ENCODE results near the gene RNF43.

The RNF43 gene

DNA sequence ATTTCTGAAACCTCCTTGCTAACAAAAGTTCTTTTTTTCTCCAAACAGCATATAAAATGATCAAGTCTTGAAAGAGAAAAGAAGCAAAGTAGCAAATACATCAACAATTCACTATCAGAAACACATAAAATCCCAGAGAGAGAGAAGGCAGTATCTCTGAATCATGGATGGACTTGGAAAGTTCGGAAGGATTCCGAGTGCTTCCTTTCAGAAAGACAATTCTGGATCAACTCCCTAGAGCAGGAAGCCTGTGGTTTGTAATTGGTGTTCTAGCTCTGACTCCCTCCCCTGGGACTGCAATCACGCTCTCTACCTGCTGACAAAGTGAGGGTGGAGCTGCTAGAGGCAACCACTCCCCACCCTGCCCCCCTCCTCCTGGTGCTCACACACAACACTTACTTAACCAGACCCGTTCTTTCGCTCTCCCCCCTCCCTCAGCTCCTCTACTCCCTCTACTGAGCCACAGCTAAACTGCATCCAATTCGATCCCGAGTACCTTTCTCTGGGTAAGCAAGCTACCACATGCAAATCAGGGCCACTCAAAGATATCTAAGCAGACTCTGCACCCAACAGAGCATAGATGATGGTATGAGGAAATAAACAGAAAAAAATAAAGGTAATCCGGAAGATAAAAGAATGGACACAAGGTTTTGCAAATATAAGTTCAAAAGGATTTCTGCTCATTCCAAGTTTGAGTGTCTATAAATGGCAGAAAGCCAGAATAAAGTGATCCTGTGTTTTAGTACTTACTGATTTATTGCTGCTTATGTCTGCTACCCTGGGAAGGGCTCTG, at the start of gene RNF43:
RNF43 (minus strand) TSS at position 235 of the 793 bp plus-strand sequence. CDS start 1,957 bp downstream, outside the sequence.
- DNase-seq, result peak; percentile 99

DNA sequence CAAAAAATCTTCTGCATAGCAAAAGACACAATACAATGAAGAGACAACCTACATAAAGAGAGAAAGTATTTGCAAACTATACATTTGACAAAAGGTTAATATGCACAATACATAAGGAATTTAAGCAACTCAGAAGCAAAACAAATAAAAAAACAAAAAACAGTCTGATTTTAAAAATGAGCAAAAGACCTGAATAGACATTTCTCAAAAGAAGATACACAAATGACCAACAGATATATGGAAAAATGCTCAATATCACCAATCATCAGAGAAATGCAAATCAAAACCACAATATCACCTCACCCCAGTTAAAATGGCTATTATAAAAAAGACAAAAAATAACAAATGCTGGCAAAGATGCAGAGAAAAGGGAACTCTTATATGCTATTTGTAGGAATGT, 38.2 kb upstream of the RNF43 start:
- no peak for DNase-seq

DNA sequence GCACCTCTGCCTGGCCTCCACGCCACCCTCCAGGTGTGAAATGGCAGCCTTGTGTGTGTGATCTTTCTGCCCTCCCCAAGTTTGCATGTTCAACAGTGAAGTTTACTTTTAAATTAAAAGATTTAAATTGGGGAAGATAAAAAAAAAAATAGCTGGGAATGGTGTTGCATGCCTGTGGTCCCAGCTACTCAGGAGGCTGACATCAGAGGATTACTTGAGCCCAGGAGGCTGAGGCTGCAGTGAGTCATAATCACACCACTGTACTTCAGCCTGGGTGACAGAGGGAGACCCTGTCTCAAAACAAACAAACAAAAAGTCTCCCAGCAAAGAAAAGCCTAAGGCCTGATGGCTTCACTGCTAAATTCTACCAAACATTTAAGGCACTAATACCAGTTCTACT, 35.4 kb upstream of the RNF43 start:
- DNase-seq, result no peak

DNA sequence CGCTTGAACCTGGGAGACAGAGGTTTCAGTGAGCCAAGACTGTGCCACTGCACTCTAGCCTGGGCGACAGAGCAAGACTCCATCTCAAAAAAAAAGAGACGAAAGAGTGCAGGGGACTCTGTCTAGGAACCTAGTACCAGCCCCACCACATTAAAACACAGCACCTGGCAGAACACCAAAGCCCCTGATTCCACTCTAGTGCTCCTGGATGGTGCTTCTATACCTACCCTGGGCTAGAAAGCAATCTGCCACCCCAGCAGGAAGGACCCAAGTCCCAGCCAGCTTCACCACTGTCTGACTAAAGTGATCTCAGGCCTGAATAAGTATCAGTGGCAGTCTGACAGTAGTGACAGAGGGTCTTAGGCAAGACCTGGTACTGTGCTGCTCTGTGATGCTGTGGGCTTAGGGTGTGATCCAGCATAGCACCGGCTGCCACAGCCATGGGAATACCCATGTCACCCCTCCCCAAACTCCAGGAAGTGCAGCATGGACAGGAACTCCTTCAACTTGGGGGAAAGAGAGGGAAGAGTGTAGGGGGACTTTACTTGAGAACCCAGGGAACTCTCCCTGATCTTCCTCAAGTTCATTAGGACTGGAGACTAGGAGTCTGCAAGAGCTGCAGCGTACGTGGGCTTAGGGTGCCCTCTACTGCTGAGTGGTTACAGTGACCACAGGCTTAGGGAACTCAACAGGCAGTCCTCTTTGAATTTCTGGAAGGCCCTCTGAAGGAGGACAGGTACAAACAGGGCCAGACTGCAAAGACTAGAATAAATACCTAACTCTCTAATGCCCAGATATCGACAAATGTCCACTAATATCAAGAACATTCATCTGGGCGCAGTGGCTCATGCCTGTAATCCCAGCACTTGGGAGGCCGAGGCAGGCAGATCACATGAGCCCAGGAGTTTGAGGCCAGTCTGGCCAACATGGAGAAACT, 30.0 kb upstream of the RNF43 start:
- DNase-seq, result peak; percentile 88

DNA sequence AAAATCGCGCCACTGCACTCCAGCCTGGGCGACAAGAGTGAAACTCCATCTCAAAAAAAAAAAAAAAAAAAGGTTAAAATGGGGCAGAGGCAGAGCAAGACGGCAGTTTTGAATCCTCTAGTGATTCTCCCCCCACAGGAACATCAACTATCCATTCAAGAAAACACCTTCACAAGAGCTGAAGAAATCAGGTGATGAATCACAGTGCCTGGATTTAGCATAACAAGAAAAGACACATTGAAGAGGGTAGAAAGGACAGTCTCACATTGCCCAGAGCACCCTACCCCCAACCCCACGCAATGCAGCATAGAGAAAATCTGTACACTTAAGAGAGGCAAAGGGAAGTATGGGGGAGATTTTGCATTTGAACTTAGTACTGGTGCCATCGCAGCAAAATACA, 28.8 kb upstream of the RNF43 start:
- DNase-seq, result no peak

DNA sequence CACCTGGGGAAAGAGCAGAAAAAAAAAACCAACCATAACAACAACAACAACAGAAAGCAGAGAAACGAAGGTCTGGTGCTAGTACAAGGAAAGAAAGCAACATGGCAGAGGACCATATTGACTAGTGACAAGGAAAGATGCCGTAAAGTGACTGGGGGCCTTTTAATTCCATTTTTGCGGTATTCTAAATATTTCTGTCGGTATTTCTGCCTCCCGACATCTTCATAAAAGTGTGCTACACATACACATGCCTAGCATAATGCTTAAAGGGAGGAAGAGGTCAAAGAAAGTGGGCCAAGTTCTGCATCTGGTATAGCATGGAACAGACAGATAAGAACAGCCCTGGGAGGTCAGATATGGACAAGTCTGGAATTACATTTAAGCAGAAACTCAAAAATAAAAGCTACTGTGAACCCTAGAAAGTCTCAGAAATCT, 19.5 kb upstream of the RNF43 start:
- no peak for DNase-seq

DNA sequence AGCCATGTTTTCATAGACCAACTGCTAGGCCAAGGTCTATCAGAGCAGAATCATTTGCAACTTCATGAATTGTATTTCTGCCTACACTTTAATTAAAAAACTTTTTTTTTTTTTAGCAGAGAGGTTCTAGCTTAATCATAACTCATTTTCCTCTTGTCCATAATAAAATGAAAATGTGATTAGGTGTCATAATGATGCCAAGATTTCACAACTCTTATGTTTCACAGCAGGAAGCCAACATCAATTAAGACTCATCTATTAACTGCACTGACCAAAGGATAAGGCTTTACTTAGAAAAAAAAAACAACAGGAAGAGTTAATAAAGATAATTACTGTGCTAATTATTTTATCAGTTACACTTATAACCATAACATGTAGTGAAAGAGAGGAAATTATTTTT, 18.9 kb upstream of the RNF43 start:
- no peak for DNase-seq

DNA sequence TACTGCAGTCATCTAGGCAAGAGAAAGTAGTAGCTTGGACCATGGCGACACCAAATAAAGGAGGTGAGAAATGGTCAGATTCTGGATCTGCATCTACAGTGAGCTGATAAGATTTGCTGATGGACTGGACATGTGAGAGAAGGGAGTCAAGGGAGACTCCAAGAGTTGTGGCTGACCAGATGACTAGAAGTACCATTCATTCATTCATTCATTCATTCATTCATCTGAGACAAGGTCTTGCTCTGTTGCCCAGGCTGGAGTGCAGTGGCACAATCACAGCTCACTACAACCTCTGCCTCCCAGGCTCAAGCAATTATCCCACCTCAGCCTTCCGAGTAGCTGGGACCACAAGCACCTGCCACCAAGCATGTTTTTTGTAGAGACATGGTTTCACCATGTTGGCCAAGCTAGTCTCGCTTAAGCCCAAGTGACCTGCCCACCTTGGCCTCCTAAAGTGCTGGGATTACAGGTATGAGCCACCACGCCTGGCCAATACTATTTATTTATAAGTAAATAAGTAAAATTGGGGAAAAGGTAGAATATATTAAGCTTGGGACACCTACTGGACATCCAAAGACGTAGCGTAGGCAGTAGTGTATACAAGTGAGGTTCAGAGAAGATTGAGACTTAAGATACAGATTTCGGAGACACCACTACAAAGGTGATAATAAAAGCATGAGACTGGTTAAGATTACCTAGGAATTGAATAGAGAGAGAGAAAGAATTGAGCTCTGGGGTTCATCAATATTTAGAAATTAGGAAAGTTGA, 15.7 kb upstream of the RNF43 start:
- no peak for DNase-seq

DNA sequence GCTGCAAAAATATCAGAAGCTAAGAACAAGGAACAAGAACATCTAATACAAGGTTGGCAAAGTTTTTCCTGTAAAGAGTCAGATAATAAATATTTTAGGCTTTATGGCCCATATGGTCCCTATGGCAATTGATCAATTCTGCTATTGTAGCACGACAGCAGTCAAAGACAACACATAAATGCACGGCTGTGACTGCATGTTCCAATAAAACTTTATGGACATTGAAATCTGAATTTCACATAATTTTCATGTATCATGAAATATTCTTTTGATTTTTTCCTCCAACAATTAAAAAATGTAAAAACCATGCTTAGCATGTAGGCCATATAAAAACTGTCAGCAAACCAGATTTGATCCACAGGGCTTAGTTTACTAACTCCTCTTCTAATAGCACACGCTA, 10.5 kb upstream of the RNF43 start:
- DNase-seq, result no peak

DNA sequence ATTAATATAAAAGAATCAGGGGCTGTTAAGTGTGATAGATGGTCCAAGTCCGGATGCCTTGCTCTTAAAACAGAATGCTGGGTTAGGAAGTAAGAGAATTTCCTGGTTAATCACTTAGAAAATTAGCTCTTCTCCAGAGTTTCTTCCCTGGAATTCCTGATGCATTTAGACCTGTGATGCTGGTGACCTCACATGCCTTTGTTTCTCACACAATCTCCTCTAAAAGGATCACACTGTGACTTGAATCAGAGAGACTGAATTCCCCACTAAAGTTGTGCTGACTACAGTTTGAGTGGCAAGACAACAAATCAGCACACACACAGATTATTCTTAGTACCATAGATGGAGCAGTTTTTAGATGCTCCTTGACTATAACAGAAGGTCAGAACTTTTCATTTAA, 4.4 kb upstream of the RNF43 start:
- no peak for DNase-seq

DNA sequence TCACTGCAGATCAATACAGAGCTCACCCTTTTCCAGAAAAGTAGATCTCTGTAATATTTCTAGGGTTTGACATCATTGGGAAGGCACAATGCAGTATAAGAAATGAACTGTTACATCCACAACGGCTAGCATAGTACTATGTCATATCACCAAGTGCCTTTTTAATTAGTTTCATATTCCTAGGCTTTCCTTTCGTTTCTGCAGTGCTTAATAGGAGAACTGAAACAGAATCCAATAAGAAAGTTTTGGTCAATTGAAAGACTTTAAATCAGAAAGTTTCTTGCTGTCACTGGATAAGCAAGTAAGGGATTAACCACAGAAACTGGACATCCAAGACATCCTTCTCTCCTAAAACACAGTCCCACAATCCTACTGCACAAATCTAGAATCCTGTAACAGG, 3.5 kb upstream of the RNF43 start:
- DNase-seq, result no peak

DNA sequence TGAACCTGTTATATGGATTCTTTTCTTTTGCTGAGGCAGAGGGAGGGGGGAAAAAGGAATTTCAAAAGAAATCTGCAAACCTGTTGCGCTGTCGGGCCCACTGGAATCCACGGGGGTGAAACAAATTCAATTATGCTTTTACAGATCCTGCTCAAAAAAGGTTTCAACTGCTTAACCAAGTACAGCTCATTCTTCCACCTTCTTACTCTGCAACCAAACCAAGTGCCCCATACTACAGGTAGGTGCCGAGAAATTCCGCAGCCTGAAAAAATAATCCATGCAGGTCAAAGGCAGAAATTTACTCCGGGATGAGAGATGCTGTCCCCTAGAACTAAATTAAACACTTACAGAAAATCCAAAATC, 416 bp downstream of the RNF43 start:
- DNase-seq, result peak; percentile 28

DNA sequence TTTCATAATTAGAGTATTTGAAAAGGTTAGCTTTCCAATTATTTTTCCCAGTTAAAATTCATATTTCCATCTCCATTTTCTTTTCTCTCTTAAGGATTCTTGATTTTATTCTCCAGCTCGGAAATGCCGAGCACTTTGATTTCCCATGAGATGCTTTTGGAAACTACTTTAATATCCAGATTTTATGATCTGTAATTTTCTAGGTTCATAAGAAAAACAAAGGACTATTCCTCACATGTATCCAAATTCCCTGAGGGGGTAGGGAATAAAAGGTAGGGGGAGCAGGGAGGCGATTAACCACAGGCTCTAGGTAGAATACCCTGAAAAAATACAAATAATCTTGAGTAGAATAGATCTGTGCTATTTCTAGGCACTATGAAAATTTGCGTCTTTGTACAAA, 938 bp downstream of the RNF43 start:
- no peak for DNase-seq

DNA sequence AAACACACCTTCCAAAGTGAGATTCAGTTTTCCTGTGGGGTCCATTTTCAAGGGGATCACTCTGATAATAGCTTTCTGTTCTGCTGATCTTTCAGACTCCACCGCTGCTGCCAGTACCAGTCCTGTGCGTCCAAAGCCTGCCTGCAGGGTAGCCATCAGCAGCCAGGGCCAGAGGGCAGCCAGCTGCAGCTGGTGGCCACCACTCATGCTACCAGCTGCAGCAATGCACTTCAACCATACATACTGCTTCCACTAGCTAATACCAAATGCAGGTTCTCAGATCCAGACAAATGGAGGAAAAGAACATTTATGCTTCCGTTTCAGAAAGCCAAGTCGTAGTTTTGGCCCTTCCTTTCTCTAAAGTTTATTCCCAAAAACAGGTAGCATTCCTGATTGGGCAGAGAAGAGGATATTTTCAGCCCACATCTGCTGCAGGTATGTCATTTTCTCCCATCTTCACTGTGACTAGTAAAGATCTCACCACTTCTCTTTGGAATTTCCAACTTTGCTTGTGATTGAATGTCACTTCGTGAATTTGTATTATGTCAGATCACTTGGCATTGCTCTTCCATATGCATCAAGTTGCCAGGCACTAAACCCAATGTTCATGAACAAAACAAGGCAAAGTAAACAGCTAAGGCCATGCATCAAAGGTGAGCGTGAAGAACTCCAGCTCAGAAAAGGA, 1.8 kb downstream of the RNF43 start:
- DNase-seq, result peak; percentile 61

DNA sequence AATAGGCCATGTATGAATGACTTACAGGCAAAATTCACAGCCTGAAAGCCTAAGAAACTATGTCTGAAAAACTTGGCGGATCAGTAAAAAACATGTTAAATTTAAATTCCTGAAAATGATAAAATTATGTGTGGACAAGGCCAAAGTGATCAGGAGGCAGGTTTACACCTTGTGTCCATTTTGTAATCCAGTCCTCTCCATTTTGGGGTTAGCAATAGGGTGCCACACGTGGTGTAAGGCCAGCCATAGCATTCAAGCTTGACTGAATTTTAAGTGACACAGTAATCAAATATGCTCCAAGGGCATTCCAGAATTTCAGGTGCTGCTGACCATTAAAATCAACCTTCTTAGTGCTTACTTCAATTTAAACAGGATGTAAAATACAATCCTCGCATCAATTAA, 2.7 kb downstream of the RNF43 start:
- peak; percentile 11 for DNase-seq

DNA sequence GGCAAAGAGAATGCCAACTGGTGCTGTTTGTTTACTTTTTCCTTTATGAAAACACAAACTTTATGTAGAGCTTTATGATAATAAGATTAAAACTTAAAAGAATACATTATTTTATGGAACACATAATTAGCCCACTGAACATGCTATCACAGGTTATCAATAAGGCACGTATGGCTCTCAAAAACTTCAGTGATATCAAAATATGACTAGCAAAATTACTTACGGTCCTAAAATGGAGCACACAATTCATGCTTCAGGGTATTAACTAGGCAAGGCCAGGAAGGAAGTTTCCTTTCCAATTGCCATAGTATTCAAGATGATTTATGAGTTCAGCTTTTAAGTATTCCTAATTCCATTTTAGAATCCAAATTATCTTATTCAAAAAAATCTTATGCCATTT, 3.6 kb downstream of the RNF43 start:
- no peak for DNase-seq

DNA sequence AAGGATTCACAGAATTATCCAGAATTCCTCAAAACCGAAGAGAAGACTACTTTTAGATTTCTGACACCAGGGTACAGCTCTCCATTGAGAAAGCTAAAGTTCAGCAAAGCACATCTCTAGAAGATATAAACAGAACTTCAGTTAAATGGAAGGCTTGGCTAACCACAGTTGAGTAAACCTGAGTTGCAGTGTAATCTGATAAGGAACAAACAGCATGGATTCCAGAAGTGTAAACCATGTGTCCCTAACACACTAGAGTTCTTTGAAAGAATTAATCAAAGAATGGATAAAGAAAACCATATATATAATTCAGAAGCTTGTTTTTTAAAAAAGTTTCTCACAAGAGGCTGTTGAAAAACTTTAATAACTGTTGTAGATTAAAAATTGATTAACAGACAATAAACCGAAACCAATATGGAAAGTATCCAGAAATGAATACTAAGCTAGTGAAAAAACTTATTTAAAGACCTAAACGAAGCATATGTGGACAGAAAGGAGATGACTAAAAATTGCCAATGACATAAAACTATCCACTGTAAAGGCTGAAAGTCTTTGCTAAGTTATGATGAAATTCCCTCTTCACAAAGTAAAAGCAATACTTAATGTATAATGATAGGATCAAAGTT, 4.3 kb downstream of the RNF43 start:
- DNase-seq, result no peak

DNA sequence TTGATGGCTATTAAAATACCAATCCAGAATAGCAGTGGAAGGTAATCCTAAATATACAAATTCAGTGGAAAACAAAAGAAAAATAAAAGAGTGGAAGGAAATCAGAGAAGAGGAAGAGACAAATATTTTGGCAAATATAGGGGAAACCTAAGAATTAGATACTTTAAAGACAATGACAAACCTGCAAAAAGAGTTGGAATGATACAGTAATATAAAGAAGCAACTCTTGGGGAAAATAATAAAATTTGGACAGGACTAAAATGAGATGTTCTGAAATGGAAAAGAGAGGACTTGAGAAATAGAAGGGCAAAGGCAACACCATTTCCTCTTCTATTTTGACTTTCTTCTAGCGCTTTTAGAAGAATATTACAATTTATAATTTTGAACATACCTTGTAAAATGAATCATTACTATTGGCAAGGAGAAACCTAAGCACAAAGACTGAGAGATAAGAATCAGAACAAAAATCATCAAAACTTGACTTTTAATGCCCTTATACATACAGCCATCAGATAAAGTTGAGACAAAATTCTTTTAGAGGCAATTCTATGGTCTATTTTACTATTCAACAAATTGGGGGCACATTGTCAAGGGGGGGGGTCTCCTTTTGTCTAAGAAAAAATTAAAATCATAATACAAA, 5.2 kb downstream of the RNF43 start:
- DNase-seq, result no peak

DNA sequence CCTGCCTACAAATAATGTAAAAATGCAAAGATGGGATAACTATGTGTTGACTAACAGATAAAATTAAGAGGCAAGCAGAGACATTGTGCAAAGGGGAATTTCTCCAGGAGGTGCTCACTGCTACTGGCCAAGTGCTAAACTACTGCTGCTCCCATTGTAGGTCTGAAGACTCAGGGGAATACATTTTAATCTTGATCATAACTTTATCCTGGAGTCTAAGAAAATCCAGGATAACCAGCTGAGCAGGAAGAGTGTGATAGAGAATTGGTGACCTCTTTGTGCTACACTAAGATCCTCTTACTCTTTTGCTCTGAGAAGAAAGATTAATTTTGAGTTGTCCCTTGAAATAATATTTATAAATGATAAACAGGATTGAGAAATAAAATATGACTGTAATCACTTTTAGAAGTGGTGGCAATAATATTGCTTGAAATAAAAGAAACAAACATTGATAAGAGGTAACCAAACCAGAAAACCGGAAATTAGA, 5.9 kb downstream of the RNF43 start:
- no peak for DNase-seq

DNA sequence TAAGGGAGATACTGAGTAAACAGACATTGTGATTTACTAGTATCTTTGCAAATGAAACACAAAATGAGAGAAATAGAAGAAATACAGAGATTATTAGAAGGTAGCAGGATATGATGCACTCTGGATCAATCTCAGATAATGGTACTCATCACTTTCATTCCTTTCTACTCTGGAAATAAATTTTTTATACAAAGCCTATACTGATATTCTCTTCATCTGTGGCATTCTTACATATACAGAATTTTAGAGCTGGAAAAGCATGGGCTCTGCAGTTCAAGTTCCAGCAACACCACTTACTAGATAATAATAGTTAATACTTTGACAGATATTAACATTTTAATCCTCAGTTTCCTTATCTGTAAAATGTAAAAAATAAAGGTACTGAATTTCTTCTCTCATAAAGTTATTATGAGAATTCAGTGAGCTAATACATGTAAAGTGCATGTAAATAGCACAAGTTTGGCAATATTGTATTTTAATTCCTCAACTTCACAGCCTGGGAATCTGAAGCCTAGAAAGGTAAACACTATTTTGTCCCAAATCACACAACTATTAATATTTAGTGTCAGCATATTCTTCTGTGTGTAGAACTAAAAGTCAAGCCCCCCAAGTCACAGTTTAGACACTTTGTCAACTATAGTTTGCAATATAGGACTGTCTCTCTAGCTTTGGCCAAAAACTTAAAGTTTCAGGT, 6.5 kb downstream of the RNF43 start:
- DNase-seq, result no peak

DNA sequence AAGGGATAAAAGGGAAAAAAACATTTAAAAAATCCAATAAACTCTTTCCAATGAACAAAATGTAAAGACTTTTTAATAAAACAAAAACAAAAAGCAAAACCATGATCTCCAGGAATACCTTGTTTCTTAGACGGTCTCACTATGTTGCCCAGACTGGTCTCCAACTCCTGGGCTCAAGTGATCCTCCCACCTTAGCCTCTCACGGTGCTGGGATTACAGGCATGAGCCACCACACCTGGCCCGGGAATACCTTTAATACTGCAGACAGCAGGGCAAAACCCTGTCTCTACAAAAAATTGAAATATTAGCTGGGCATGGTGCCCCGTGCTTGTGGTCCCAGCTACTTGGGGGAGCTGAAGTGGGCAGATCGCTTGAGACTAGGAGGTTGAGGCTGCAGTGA, 7.9 kb downstream of the RNF43 start:
- DNase-seq, result no peak

Data from NCI-H510A treated with DMSO at 0.1 percent for 48 hours (cell line).